ENCODE data around the gene DNASE1. TPM values are rescaled to one million over a fixed set of nuclear protein-coding genes. Genes with fewer than 3 reads are reported as not detected.

Gene DNASE1
- total RNA-seq, 1 experiment from 2014 or later, result 7.4 TPM

GRCh38 chr16:3696425-3697218 lies 42.1 kb downstream of the DNASE1 start:
- peak; percentile 75 for DNase-seq (ENCODE audit: low read depth)

- DNase-seq (ENCODE audit: low read depth), result no peak
These were observed 44.5 kb downstream of the DNASE1 start for GRCh38 chr16:3698941-3699340.

GRCh38 chr16:3701531-3701930 lies 47.0 kb downstream of the DNASE1 start:
- DNase-seq (ENCODE audit: low read depth), result no peak

- DNase-seq (ENCODE audit: low read depth), result no peak
These were observed 47.6 kb downstream of the DNASE1 start for GRCh38 chr16:3702082-3702481.

GRCh38 chr16:3706253-3707012 lies 51.9 kb downstream of the DNASE1 start:
- no peak for DNase-seq (ENCODE audit: low read depth)

Other genes starting within 250 kb of the DNASE1 start
- 1.7 and 1.8 TPM in 2 replicates for gene ZNF597, start 211.2 kb upstream of the DNASE1 start, total RNA-seq (2014; rRNA removed; shearing (Covaris generic))
- 5.1 and 5.6 TPM in 2 replicates for gene NAA60, start 211.0 kb upstream of the DNASE1 start, total RNA-seq (2014; rRNA removed; shearing (Covaris generic))
- not detected in 2 replicates for gene C16orf90, start 159.2 kb upstream of the DNASE1 start, total RNA-seq (2014; rRNA removed; shearing (Covaris generic))
- 15.5 and 22.1 TPM in 2 replicates for gene CLUAP1, start 153.7 kb upstream of the DNASE1 start, total RNA-seq (2014; rRNA removed; shearing (Covaris generic))
- gene NLRC3, start 77.3 kb upstream of the DNASE1 start, total RNA-seq (2014; rRNA removed; shearing (Covaris generic)), result 0.12 TPM in 1 of 2 replicates, not detected in the other
- 2.6 and 3.4 TPM in 2 replicates for gene SLX4, start 43.1 kb upstream of the DNASE1 start, total RNA-seq (2014; rRNA removed; shearing (Covaris generic))
- gene TRAP1, start 62.8 kb downstream of the DNASE1 start, total RNA-seq (2014; rRNA removed; shearing (Covaris generic)), result 37.9 and 48.7 TPM in 2 replicates
- gene CREBBP, start 226.0 kb downstream of the DNASE1 start, total RNA-seq (2014; rRNA removed; shearing (Covaris generic)), result 6.5 and 6.8 TPM in 2 replicates

All from RPMI7951 (cell line).